Activated CD4-positive, alpha-beta T cell treated with anti-CD3 and anti-CD28 coated beads, Interleukin-2, Interleukin-4, amounts not matched to agents 100 ng/mL and 50 ng/mL, durations not matched to agents 16 hours and 8 hours (primary cell): Measurements from ENCODE around the gene SKP2.

ENCODE experiments used
- DNase-seq: peaks from one replicate; pipeline ENCODE4 v3.0.0-alpha.2; 2020; ENCODE audit warnings: low spot score

Gene SKP2

GRCh38 chr5:36199620-36200019, 47.7 kb downstream of the SKP2 start:
- no peak for DNase-seq

GRCh38 chr5:36200513-36200912, 48.6 kb downstream of the SKP2 start:
- no peak for DNase-seq

- no peak for DNase-seq
Observed at GRCh38 chr5:36202521-36202961, 50.6 kb downstream of the SKP2 start.

- DNase-seq = no peak
Observed at GRCh38 chr5:36205329-36205728, 53.4 kb downstream of the SKP2 start.

- DNase-seq = no peak
Observed at GRCh38 chr5:36206913-36207312, 55.0 kb downstream of the SKP2 start.

GRCh38 chr5:36208786-36209185, 56.9 kb downstream of the SKP2 start:
- DNase-seq = no peak

GRCh38 chr5:36209664-36210063, 57.8 kb downstream of the SKP2 start:
- DNase-seq = no peak

- no peak for DNase-seq
Observed at GRCh38 chr5:36214436-36214835, 62.5 kb downstream of the SKP2 start.

- DNase-seq = no peak
Observed at GRCh38 chr5:36215910-36216309, 64.0 kb downstream of the SKP2 start.

- DNase-seq = no peak
Observed at GRCh38 chr5:36217567-36217966, 65.7 kb downstream of the SKP2 start.

- DNase-seq = no peak
Observed at GRCh38 chr5:36217988-36218387, 66.1 kb downstream of the SKP2 start.

- no peak for DNase-seq
Observed at GRCh38 chr5:36222620-36223019, 70.7 kb downstream of the SKP2 start.

- DNase-seq = no peak
Observed at GRCh38 chr5:36227046-36227445, 75.1 kb downstream of the SKP2 start.

- no peak for DNase-seq
Observed at GRCh38 chr5:36228505-36228904, 76.6 kb downstream of the SKP2 start.

- DNase-seq = no peak
Observed at GRCh38 chr5:36230151-36230790, 78.4 kb downstream of the SKP2 start.

- no peak for DNase-seq
Observed at GRCh38 chr5:36232533-36232932, 80.6 kb downstream of the SKP2 start.
